Hepatocyte (in vitro differentiated cells): ENCODE measurements around the gene KAT14.

Experiments used
- CTCF ChIP-seq: fragments of 200-600 bp; sonication (generic); IDR thresholded peaks from 2 replicates; pipeline ENCODE4 v1.5.1; 2016; ENCODE audit warnings: antibody characterized with exemption, mild to moderate bottlenecking; ENCODE audit not compliant: poor library complexity
- EZH2 ChIP-seq: fragments of 200-600 bp; sonication (generic); IDR thresholded peaks from 2 replicates; pipeline ENCODE4 v1.6.1; 2016; ENCODE audit warnings: antibody characterized with exemption, mild to moderate bottlenecking, borderline replicate concordance
- EZH2phosphoT487 ChIP-seq: fragments of 200-600 bp; sonication (generic); IDR thresholded peaks from one replicate; pipeline ENCODE4 v1.6.1; 2018; ENCODE audit warnings: antibody characterized with exemption, mild to moderate bottlenecking, low read depth, moderate library complexity; ENCODE audit not compliant: unreplicated experiment, severe bottlenecking

- TF ChIP-seq CTCF (no peak), EZH2phosphoT487 (no peak), EZH2 (no peak)
Measured at GRCh38 chr20:18218280-18218679, 80.6 kb downstream of the KAT14 start.
